Measurements from ENCODE around the gene GDF10. TPM values are rescaled to one million over a fixed set of nuclear protein-coding genes. Genes with fewer than 3 reads are reported as not detected.
A peak's percentile ranks its signal among the peaks of the same experiment; 100 is the strongest.

The GDF10 gene
- polyA plus RNA-seq, 1 of the 3 experiments (the other 2 are of a cell fraction) = 0.02 TPM

GRCh38 chr10:47307381-47307780, 7.4 kb downstream of the GDF10 start:
- DNase-seq = no peak
- no peak overlapping the region for H3K4me2 ChIP-seq
- TF ChIP-seq ZBTB33 (IDR thresholded peaks at IDR 0.05; ENCODE audit: borderline replicate concordance, low read depth) (no peak), FOXJ3 (CRISPR knock-in tag; IDR thresholded peaks at IDR 0.05) (no peak), FOSL2 (IDR thresholded peaks at IDR 0.05; ENCODE audit: borderline replicate concordance, low read depth) (no peak), MAX (IDR thresholded peaks at IDR 0.05; ENCODE audit: low read depth) (no peak), NRF1 (IDR thresholded peaks at IDR 0.05; ENCODE audit: low read depth, low read length) (no peak), FOXM1 (IDR thresholded peaks at IDR 0.05; ENCODE audit: low read depth) (no peak), JUND (IDR thresholded peaks at IDR 0.05) (no peak), SMC3 (IDR thresholded peaks at IDR 0.05; ENCODE audit: low read depth, low read length) (no peak), IRF3 (IDR thresholded peaks at IDR 0.05; ENCODE audit: low read depth, low read length) (no peak), POLR2AphosphoS5 (IDR thresholded peaks at IDR 0.05; ENCODE audit: low read depth, low read length) (no peak), YY1 (IDR thresholded peaks at IDR 0.05; ENCODE audit: low read depth) (no peak), GATA2 (CRISPR knock-in tag; IDR thresholded peaks at IDR 0.05) (no peak)
- H3K4me3 ChIP-seq (ENCODE audit: low read depth in 2 of 2, low read length in 1 of 2) = no peak overlapping the region
- POLR2A ChIA-PET = no interaction called here
- H3K9me3 ChIP-seq = no peaks in the 10 kb centered on the region
- H3K27me3 ChIP-seq (ENCODE audit: insufficient read depth) = peaks cover 7% of the 10 kb centered on the region; the same call in 1 of the 2 replicates
- H3K4me1 ChIP-seq (ENCODE audit: control insufficient read depth in 1 of 2, insufficient read depth in 2 of 2, low read depth in 1 of 2, low read length in 1 of 2) = peaks cover 0 to 81% of the 10 kb centered on the region in 2 experiments; a peak in 1 of 4 replicates
- H3K9me2 ChIP-seq = no peaks in the 10 kb centered on the region
- CTCF ChIA-PET = interaction anchor here (2.4 to 12.0 kb wide), 2 partner anchors 11 to 275 kb away, joined by 5 to 337 read pairs; no protein-coding TSS in a partner anchor
- no peak overlapping the region; a peak in 1 of 4 replicates for H3K27ac ChIP-seq (ENCODE audit: low read depth in 2 of 2, low read length in 1 of 2)
- no peaks in the 10 kb centered on the region for H3F3A ChIP-seq (replicated peaks; ENCODE audit: insufficient read depth)
- WGBS (ENCODE audit: low lambda C conversion rate) = 42% methylated on average over 3 of the region's 3 CpGs
- no peaks in the 10 kb centered on the region for H3K36me3 ChIP-seq (replicated peaks in 1 of 2; ENCODE audit: control insufficient read depth in 1 of 2, insufficient read depth in 2 of 2, low read length in 1 of 2)
- H2AFZ ChIP-seq (ENCODE audit: low read depth) = no peak overlapping the region
- no peaks in the 10 kb centered on the region for H3K79me2 ChIP-seq (ENCODE audit: insufficient read depth)
- H4K20me1 ChIP-seq (ENCODE audit: insufficient read depth) = no peaks in the 10 kb centered on the region
- H3K9ac ChIP-seq = no peak overlapping the region

GRCh38 chr10:47308775-47309174, 8.8 kb downstream of the GDF10 start:
- Histone ChIP-seq H3K4me2 (no peak overlapping the region), H2AFZ (ENCODE audit: low read depth) (no peak overlapping the region), H3K79me2 (ENCODE audit: insufficient read depth) (no peaks in the 10 kb centered on the region), H3K27ac (ENCODE audit: low read depth in 2 of 2, low read length in 1 of 2) (peak overlapping the region in 1 of 2 experiments; percentile 43; a peak in 1 of 4 replicates), H3K9ac (no peak overlapping the region), H3K36me3 (replicated peaks in 1 of 2; ENCODE audit: control insufficient read depth in 1 of 2, insufficient read depth in 2 of 2, low read length in 1 of 2) (no peaks in the 10 kb centered on the region), H3K9me2 (no peaks in the 10 kb centered on the region), H3K27me3 (ENCODE audit: insufficient read depth) (no peaks in the 10 kb centered on the region; the same call in 1 of the 2 replicates), H3K4me3 (ENCODE audit: low read depth in 2 of 2, low read length in 1 of 2) (no peak overlapping the region), H4K20me1 (ENCODE audit: insufficient read depth) (no peaks in the 10 kb centered on the region), H3K4me1 (ENCODE audit: control insufficient read depth in 1 of 2, insufficient read depth in 2 of 2, low read depth in 1 of 2, low read length in 1 of 2) (peaks cover 0 to 73% of the 10 kb centered on the region in 2 experiments; a peak in 1 of 4 replicates), H3F3A (replicated peaks; ENCODE audit: insufficient read depth) (no peaks in the 10 kb centered on the region), H3K9me3 (no peaks in the 10 kb centered on the region)
- POLR2A ChIA-PET = no interaction called here
- 66% methylated on average over 9 of the region's 9 CpGs for WGBS (ENCODE audit: low lambda C conversion rate)
- CTCF ChIA-PET = interaction anchor here (0.6 to 12.0 kb wide), 9 partner anchors 9 to 315 kb away, joined by 3 to 337 read pairs (median 3); no protein-coding TSS in a partner anchor
- DNase-seq = no peak
- no peak for TF ChIP-seq ZBTB33 (IDR thresholded peaks at IDR 0.05; ENCODE audit: borderline replicate concordance, low read depth)
- no peak for TF ChIP-seq YY1 (IDR thresholded peaks at IDR 0.05; ENCODE audit: low read depth)
- no peak for TF ChIP-seq USF1 (IDR thresholded peaks at IDR 0.05; ENCODE audit: borderline replicate concordance, low read depth)
- TF ChIP-seq CTCF (IDR thresholded peaks at IDR 0.05) = no peak
- no peak for TF ChIP-seq NRF1 (IDR thresholded peaks at IDR 0.05; ENCODE audit: low read depth, low read length)
- no peak for TF ChIP-seq MEF2A (IDR thresholded peaks at IDR 0.05; ENCODE audit: borderline replicate concordance, low read depth)
- TF ChIP-seq TAF1 (IDR thresholded peaks at IDR 0.05; ENCODE audit: borderline replicate concordance, low read depth, low read length) = no peak
- TF ChIP-seq ELF1 (IDR thresholded peaks at IDR 0.05) = no peak
- no peak for TF ChIP-seq NFIC (IDR thresholded peaks at IDR 0.05; ENCODE audit: borderline replicate concordance)
- no peak for TF ChIP-seq RFX5 (IDR thresholded peaks at IDR 0.05; ENCODE audit: low read length)
- TF ChIP-seq TCF12 (IDR thresholded peaks at IDR 0.05) = no peak
- TF ChIP-seq CHD2 (IDR thresholded peaks at IDR 0.05; ENCODE audit: low read length, partially characterized antibody) = no peak
